ENCODE measurements around the gene TMPRSS13. TPM values are rescaled to one million over a fixed set of nuclear protein-coding genes. Genes with fewer than 3 reads are reported as not detected.

TMPRSS13 gene
- total RNA-seq: not detected in 2 replicates

DNA sequence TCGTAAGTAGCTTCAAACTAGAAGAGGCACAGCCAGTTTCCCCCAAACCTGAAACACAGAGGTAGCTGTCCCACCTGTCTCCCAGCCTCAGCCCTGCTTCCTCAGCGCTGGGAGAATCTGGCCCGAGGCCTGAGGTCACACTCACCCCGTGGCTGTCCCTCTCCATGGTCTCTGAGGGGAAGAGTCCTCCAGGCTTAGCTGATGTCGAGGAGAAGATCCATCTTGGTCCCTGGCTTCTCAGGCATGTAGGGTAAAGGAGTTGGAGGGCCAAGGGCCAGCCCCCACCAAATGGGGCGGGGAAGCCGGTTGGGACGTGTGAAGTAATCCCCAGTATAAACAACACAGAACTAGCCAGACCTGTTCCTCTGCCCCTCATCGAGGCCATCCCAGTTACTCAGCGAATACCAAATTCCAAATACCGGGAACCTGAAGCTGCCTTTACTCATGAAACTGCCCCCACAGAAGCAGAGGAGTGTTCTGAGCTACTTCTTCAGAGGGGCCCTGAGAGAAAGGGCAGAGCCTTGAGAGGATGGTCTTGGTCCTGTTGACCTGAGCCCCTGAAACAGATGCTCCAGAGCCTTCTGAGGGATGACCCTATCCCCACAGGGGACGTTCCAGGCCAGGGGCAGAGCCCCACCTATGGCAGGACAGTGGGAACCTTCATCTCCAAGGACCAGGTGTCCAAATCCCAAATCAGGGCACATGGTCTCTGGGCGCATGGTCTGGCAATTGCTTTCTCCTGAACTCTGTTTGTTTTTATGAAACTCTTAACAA lies at the start of gene TMPRSS13:
Gene TMPRSS13, minus strand, starts transcription at position 261 of the 774 bp plus-strand sequence. Its CDS starts 95 bp downstream, at position 166.

DNA sequence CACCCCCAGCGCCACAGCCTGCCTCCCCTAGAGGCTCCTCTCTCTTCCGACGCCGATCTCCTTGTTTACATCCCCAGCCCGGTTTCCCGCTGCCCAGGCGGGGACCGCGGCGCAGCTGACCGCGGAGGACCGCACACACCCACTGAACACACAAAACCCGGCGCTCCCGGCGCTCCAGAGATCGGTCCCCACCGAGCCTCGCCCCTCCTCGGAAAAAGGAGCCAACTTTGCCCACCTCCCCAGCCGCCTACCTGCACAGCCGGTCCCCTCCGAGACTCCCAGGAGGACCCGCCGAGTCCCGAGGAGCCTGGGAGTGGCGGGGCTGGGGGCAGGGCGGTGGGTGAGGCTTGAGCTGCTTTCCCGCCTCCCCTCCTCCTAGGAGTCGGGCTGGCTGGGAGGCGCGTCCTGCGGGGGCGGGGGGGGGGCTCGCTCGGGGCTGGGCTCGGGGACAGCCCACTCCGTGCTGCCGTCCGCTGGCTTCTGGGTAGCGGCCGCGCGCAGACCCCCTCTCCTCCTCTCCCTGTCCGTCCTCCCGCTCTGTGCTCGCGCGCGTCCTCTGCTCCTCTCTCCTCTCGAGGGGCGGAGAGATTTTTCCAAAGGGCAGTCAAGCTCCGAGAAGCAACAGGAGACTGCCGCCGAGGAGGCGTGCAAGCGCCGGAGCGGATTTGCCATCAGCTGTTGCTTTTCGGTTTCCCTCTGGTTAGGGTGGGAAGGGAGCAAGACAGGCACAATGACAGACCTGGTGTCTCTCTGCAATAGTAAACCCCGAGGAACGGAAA lies 52.7 kb downstream of the TMPRSS13 start, which contains the start of gene FXYD6:
Gene FXYD6, minus strand, starts transcription at position 318 of the 779 bp plus-strand sequence. CDS start 33,882 bp downstream, outside the sequence.

Other genes starting within 250 kb of the TMPRSS13 start
- gene DSCAML1, start 132.2 kb downstream of the TMPRSS13 start, total RNA-seq: under 0.01 TPM in 1 of 2 replicates, not detected in the other
- 0.33 and 0.44 TPM in 2 replicates for gene FXYD2, start 104.7 kb downstream of the TMPRSS13 start, total RNA-seq
- 0.66 and 2.8 TPM in 2 replicates for gene FXYD6, start 52.7 kb downstream of the TMPRSS13 start, total RNA-seq
- 1.8 TPM in 1 of 2 replicates, not detected in the other for gene IL10RA, start 57.0 kb upstream of the TMPRSS13 start, total RNA-seq
- gene TMPRSS4, start 147.7 kb upstream of the TMPRSS13 start, total RNA-seq: not detected in 2 replicates
- not detected in 2 replicates for gene SMIM35, start 157.6 kb upstream of the TMPRSS13 start, total RNA-seq
- 0.44 and 0.83 TPM in 2 replicates for gene SCN4B, start 223.4 kb upstream of the TMPRSS13 start, total RNA-seq
- under 0.01 and 0.99 TPM in 2 replicates for gene SCN2B, start 247.2 kb upstream of the TMPRSS13 start, total RNA-seq

Measured in smooth muscle cell of trachea (primary cell).